CD4-positive, alpha-beta T cell treated with Interleukin-1 beta for 1 hour (primary cell): Measurements from ENCODE around the gene MYO18B.
A peak's percentile ranks its signal among the peaks of the same experiment; 100 is the strongest.

Source experiments
- DNase-seq, 2 donors: peaks; one replicate each; pipeline ENCODE4 v3.0.0-alpha.2; 2020 to 2022

Gene MYO18B

GRCh38 chr22:25714739-25715138 lies 27.2 kb upstream of the MYO18B start:
- no peak for DNase-seq

DNA sequence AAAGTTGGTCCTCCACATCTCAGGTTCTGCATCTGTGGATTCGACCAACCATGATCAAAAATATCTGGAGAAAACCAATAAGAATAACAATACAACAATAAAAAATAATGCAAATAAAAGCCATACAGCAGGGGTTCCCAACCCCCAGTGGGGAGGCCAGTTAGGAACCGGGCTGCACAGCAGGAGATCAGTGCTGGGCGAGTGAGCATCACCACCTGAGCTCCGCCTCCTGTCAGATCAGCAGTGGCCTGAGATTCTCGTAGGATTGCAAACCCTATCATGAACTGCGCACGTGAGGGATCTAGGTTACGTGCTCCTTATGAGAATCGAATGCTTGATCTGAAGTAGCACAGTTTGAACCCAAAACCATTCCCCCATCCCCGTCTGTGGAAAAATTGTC lies 25.4 kb upstream of the MYO18B start:
- no peak for DNase-seq

GRCh38 chr22:25718135-25718840 lies 23.7 kb upstream of the MYO18B start:
- no peak for DNase-seq

DNA sequence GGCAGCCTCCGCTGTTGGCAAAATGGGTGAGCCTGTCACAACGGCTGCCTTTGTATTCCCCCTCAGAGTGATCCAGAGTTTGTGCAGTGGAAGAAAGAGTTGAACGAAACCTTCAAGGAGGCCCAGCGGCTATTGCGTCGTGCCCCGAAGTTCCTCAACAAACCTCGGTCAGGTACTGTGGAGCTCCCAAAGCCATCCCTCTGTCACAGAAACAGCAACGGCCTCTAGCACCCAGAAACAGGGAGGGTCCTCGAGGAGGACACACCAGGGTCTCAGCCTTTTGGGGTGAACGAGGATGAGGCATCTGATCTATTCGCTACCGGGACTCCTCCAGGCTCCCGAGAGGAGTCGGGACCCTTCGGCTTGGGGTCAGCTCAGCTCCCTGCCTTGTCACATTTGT lies 19.8 kb upstream of the MYO18B start:
- no peak for DNase-seq

DNA sequence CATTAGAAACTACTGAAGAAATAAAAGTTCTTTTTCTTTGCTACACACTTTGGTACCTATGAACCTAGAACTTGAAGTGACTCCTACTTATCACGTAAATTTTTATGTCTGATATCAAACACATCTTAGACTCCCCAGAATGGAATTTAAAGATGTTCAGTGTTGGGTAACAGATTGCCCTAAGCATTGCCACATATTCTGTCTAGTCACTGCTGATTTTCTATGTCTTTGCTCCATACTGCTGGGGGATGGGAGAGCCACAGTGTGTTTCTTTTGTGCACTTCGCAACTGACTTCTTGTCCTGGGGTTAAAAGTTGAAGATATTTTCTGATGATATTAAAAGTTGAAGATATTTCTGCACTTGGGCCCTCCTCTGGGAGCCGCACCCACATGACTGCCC lies 19.4 kb upstream of the MYO18B start:
- DNase-seq: no peak

- DNase-seq: no peak
Observed at GRCh38 chr22:25726241-25726640, 15.7 kb upstream of the MYO18B start.

GRCh38 chr22:25728071-25728470 lies 13.9 kb upstream of the MYO18B start:
- DNase-seq: no peak

DNA sequence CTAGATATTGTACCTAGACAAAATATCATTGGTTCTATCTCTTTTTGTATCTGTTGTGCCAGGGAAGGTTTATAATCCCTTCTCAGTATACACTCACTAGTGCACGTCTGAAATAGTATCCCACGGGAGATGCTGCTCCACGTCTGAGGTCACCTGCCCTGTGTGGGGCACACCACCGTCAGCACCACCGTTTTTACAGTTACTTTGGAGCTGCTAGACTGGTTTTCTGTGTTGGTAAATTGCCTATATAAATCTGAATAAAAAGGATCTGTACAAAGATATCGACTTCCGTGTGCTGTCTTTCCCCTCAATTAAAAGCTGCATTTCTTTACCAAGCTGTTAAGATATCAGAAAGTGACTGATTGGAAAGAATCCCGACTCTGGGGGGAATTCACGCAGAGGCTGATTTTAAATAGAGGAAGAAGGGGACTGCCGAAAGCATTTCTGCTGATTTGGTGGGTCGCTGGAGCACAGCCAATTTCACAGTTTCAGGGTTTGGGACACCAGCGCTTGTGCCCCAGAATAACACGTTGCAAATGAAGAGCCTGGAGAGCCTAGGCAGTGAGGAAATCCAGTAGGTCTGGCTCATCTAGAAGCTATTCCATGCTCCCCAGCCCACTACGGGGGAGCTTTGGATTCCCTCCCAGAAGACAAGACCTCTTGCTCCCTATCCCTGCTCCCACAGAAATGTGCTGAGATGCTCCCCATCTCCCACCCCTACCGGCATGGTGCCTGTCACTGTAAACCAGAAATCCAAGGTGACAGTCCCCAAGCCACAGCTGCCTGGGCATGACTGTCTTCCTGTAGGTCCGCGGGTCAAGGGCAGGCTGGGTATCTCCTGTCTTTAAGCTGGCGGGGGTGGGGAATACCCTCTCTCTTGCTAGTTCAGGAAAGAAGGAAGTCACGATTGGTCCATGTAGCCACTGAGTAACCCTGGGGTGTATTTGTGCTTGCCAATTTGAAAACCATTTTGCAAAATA lies 12.7 kb upstream of the MYO18B start:
- no peak for DNase-seq

- DNase-seq: no peak
Observed at GRCh38 chr22:25735650-25736049, 6.3 kb upstream of the MYO18B start.

DNA sequence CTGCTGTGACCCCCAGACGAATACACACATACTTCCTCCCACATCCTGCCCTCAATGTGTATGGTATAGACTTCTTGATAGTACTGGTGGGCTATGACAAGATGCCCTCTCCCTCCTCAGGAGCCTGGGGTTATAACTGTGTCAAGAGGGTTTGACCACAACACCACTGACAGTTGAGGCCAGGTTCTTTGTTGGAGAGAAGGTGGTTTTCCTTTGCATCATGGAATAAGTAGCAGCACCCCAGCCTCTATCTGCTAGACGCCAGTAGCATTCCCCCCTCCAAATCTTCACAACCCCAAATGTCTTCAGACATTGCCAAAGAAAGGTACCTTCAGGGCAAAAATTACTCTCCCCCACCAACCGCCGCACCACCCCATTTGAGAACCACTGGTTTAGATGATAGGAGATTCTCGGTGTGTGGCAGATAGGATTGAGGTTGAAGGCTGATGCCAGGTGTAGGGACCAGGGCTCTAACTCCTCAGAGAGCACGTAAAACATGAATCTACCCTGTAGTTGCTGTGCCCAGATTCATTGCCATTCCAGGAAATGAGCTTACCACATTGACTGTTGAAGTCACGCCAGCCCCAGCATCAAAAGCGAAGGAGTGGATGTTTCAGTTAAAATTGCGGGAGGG lies 5.5 kb upstream of the MYO18B start:
- DNase-seq: peak in 1 of 2 donors; percentile 7

- no peak for DNase-seq
Observed at GRCh38 chr22:25739659-25740344, 2.2 kb upstream of the MYO18B start.

GRCh38 chr22:25742918-25743708 lies 1.1 kb downstream of the MYO18B start:
- DNase-seq: no peak

- DNase-seq: no peak
Observed at GRCh38 chr22:25744694-25745093, 2.7 kb downstream of the MYO18B start.

GRCh38 chr22:25745341-25746011 lies 3.5 kb downstream of the MYO18B start:
- no peak for DNase-seq

DNA sequence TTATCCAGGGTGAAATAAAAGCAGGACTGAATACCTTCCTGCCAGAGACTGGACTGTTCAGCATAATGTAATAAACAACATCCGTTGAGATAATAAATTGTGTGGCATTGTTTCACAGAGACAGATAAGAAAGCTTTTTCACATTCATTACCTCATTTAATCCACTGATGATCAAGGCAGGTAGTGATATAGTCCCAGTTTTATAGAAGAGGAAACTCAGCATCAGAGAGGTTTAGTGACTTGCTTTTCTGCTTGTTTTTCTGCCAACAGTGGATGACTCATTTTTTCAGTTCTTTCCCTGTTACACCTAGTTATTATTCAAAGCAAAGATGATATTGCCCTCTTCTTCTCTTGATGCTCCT lies 4.0 kb downstream of the MYO18B start:
- no peak for DNase-seq

GRCh38 chr22:25747245-25747944 lies 5.4 kb downstream of the MYO18B start:
- DNase-seq: no peak

- DNase-seq: no peak
Observed at GRCh38 chr22:25748140-25748539, 6.2 kb downstream of the MYO18B start.

DNA sequence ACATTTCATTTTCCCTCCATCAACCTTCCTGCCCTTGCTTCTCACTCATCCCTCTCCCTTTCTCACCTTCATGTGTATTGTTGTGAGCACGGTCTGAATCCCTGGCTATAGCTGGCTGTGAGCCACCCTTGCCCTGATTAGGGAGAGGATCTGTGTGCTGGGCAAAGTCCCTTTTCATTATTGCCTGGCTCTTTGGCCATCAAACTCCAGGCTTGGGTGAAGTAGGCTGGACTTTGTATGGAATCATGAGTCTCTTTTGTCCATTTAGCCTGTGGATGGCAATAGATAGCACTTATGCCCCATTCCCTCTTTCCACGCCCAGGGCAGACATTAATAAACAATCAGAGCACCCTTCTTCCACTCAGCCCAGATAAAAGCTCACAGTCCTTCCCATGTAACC lies 6.7 kb downstream of the MYO18B start:
- DNase-seq: no peak

GRCh38 chr22:25749420-25750169 lies 7.6 kb downstream of the MYO18B start:
- no peak for DNase-seq

DNA sequence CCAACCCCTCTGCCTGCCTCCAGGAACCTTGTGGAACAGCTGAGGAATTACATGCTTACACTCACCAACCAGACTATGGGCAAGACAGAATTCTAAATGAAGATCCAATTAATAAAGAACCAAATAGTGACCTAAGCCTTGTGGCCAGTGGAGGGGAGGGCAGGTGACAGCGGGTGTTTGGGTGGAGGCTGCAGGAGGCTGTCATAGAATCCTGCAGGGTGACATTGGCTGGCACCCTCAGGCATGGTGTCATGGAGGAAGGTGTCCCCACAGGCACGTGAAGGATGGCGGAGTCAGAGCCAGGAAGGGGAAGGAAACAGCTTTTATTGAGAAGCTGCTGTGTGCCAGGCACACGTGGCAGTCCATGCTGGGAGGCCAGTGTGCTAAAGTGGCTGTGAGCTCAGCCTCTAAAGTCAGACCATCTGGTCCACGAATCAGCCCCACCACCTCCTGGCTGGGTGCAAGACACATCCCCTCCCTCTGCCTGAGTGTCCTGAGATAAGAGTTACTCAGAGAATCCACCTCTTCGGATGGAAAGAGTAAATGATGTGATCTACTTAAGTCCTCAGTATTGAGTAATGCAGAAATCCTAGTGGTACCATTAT lies 8.7 kb downstream of the MYO18B start:
- DNase-seq: no peak
